Activated CD4-positive, alpha-beta T cell treated with anti-CD3 and anti-CD28 coated beads, Interleukin-2, Interleukin-4, amounts not matched to agents 100 ng/mL and 50 ng/mL, durations not matched to agents 16 hours and 8 hours (primary cell): Measurements from ENCODE around the gene RAPGEF6.
"Not testable (repeated sequence)": the region's sequence is repeated elsewhere in the genome, so short reads cannot be mapped to it uniquely, and the experiment has no call there.

Experiments
- DNase-seq: peaks from one replicate; pipeline ENCODE4 v3.0.0-alpha.2; 2020; ENCODE audit warnings: low spot score

Gene RAPGEF6

DNA sequence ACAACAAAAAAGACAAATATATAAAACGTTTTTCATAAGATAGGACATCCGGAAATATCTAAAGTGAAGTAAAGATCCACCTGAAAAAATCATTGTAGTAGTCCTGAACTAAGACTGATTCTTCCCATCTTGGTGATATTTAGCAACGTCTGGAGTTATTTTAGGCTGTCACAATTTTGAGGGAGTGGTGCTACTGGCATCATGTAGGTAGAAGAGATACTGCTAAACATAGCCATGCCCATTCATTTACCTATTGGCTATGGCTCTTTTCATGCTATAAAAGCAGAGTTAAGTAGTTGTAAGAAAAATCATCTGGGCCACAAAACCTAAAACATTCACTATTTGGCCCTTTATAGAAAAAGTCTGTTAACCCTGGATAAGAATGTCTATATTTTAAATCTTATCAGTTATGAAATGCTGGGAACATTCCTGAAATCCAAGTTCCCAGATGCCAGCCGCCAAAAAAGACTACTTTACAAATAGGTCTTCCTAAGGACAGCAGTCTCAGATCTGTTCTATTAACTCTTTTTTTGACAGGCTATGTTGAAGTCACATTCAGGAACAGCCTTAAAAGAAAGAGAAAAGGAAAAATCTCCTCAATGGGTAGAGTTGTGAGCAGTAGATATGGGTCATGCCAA is 27.0 kb downstream of the RAPGEF6 start:
- DNase-seq, result no peak

- DNase-seq, result no peak
Measured at GRCh38 chr5:131607418-131607817, 27.6 kb downstream of the RAPGEF6 start.

GRCh38 chr5:131605086-131605485 is 29.9 kb downstream of the RAPGEF6 start:
- no peak for DNase-seq

DNA sequence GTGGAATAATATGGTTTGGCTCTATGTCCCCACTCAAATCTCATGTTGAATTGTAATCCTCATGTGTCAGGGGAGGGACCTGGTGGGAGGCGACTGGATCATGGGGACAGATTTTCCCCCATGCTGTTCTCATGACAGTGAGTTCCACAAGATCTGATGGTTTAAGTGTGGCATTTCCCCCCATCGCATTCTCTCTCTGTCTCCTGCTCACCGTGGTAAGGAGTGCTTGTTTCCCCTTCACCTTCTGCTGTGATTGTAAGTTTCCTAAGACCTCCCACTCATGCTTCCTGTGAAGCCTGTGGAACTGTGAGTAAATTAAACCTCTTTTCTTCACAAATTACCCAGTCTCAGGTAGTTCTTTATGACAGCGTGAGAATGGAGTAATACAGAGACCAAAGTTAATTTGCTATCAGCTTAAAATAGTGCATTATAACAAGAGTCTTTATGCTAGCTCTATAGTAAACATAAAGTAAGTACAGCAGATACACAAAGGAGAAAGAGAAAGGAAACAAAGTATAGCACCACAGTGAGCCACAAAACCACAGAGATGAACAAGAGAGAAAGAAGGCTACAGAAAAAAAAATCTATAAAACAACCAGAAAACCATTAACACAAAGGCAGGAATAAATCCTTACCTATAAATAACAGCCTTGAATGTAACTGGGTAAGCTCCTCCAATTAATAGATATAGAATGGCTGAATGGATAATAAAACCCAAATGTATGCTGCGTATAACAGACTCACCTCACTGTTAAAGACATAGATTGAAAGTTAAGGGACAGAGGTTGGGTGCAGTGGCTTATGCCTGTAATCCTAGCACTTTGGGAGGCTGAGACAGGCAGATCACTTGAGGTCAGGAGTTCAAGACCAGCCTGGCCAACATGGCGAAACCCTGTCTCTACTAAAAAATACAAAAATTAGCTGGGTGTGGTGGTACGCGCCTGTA is 39.7 kb downstream of the RAPGEF6 start:
- peak; percentile 21 for DNase-seq

- no peak for DNase-seq
Measured at GRCh38 chr5:131593921-131594320, 41.1 kb downstream of the RAPGEF6 start.

DNA sequence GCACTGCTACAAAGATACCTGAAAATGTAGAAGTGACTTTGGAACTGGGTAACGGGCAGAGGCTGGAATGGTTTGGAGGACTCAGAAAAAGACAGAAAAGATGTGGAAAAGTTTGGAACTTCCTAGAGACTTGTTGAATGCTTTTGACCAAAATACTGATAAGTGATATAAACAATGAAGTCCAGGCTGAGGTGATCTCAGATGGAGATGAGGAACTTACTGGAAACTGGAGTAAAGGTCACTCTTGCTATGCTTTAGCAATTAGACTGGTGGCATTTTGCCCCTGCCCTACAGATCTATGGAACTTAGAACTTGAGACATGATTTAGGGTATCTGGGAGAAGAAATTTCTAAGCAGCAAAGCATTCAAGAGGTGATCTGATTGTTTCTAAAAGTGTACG is 41.6 kb downstream of the RAPGEF6 start:
- DNase-seq, result not testable (repeated sequence)

- DNase-seq, result peak; percentile 42
Measured at GRCh38 chr5:131589510-131590348, 45.3 kb downstream of the RAPGEF6 start.

GRCh38 chr5:131587541-131587940 is 47.5 kb downstream of the RAPGEF6 start:
- no peak for DNase-seq

- no peak for DNase-seq
Measured at GRCh38 chr5:131581702-131582101, 53.3 kb downstream of the RAPGEF6 start.

DNA sequence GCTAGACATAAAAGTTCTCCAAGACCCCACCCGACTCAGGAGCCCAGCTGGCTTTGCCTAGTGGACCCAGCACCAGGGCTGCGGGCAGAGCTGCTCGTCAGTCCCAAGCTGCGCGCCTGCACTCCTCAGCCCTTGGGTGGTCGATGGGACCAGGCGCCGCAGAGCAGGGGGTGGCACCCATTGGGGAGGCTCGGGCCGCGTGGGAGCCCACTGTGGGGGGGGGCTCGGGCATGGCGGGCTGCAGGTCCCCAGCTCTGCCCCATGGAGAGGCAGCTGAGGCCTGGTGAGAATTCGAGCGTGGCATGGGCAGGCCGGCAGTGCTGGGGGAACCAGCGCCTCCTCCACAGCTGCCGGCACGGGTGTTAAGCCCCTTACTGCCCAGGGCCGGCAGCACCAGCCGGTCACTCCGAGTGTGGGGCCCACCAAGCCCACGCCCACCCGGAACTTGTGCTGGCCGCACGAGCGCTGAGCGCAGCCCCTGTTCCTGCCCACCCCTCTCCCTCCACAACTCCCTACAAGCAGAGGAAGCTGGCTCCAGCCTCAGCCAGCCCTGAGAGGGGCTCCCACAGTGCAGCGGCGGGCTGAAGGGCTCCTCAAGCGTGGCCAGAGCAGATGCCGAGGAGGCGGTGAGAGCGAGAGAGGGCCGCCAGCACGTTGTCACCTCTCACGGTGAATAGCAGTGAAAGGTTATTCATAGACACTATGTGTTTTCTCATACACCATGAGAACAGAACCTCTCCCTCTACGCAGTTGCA is 54.9 kb downstream of the RAPGEF6 start:
- no peak for DNase-seq

- DNase-seq, result no peak
Measured at GRCh38 chr5:131575660-131576227, 59.3 kb downstream of the RAPGEF6 start.

GRCh38 chr5:131571669-131572168 is 63.3 kb downstream of the RAPGEF6 start:
- no peak for DNase-seq

GRCh38 chr5:131570757-131571156 is 64.3 kb downstream of the RAPGEF6 start:
- DNase-seq, result no peak

DNA sequence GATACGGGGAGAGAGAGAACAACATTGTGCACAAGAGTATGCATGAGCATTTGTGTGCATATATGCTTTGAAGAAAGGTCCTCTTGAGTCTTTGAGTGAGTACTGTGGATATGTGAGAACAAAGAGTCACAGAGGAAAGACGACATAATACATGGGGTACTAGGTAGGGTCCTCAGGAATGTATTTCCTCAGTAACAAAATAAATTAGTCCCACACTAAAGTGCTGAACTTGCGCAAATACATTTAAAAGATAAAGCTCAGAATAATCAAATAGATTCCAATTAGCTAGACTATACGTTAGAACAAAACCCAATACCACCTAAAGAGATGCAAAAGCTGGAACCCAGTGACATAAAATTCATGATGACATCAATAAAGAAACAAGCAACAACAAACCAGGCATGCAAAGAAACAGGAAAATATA is 70.8 kb downstream of the RAPGEF6 start:
- no peak for DNase-seq

GRCh38 chr5:131563434-131564228 is 71.4 kb downstream of the RAPGEF6 start:
- DNase-seq, result no peak

DNA sequence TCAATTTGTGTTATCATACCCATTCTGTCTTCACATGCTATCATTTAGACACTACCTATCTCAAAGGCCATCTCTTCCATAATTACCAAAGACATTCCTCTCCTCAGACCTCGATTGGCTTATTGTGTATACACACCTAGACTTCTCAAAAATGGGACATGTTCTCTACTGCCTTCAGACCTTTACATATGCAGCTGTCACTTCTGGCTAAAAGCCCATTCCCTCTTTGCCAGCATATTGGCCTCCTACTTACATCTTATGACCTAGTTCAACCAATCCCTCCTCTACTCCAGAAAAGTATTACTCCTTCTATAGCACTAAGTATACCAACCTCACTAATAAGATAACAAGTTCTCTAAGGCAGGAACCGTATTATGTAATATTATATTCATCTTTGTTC is 84.4 kb downstream of the RAPGEF6 start:
- DNase-seq, result no peak

DNA sequence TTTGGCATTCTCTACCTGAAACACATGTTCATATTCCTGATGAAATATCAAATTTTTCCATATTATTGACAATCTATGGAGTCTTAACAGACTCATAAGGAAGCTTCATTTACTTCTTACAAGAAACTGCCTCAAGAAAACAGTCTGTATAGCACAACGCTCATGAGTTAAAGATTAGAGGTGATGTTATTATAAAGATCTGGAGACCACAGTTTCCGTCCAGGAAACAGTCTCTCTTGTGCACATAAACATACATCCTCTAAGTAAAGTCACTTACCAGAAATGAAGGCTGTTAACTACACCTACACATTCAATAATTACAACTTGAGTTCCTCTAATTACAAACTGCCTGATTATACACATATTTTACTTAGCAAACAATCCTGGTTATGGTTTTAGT is 86.9 kb downstream of the RAPGEF6 start:
- DNase-seq, result peak; percentile 64

DNA sequence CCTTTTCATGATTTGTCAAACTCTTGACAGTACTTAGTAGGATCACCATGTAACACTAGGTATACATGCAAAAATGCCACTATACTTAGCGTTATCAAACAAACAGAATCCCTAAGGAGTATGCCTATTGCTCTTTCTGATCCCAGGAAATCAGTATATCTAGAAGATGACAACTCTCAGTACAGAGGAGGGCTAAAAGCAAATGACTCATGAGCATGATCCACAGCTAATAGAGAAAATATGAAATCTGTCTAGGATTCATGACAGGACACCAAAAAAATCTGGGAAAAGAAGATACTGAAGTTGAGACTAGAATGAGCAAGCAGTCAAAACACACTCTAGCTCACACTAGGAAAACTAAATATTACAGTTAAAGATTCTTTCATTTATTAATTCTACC is 89.2 kb downstream of the RAPGEF6 start:
- DNase-seq, result no peak

- DNase-seq, result no peak
Measured at GRCh38 chr5:131542723-131543122, 92.3 kb downstream of the RAPGEF6 start.

- DNase-seq, result peak; percentile 49
Measured at GRCh38 chr5:131541762-131542161, 93.3 kb downstream of the RAPGEF6 start.
